Medulla oblongata (tissue), 1 donor: ENCODE measurements around the gene SMIM11.
"Not testable (repeated sequence)": the region's sequence is repeated elsewhere in the genome, so short reads cannot be mapped to it uniquely, and the experiment has no call there.

Experiments
- DNase-seq: peaks from one replicate; pipeline ENCODE4 v3.0.0-alpha.2; 2015; ENCODE audit errors: extremely low spot score

Gene SMIM11, protein sequence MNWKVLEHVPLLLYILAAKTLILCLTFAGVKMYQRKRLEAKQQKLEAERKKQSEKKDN

DNA sequence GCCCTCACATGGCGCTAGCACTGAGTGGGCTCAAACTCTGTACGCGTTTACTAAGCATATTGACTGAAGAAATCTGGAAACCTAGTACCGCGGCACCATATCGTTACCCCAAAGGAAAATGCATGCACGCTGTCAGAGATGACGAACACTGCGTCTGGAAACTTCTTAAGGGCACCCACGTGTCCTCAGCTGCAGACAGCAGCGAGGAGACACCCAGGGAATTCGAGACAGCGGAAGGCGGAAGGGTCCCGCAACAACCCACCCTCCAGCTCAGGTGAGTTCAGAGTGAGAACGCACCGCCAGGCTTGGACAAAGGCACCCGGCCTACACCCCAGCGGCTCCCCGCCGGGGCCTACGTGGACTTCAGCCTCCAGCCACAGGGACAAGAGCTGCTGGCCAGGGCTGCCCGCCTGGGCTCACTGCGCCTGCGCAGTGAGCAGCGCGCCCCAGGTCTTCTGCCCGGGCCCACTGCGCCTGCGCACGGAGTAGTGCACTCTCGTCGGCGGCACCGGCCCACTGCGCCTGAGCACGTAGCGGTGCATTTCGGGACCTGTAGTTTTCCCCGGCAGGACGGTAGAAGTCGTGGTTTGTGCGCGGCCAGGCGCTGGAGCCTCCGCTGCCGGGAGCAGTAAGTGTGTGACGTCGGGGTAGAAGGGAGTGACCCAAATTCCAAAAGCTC lies at the start of gene SMIM11:
SMIM11 (plus strand) TSS at position 568 of the 679 bp plus-strand sequence. CDS start 3,998 bp downstream, outside the sequence.
- not testable (repeated sequence) for DNase-seq

DNA sequence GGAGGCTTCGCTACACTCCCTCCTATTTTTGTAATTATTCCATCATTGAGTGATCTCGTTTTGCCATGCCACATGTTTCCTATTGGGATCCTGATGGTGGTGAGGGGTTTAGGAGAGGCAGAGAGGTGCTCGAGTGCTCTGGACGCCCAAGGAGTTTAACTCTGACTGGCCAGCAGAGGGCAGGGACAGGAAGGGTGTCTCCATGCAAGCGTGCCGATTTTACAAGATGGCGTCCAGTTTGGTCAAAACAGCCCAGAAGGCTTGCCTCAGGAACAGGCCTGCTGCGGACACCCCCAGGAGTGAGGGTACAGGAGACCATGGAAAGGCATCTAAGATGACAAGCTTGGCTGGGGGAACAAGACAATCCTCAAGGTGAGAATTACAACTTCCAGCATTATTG lies 45.3 kb upstream of the SMIM11 start:
- DNase-seq, result no peak

DNA sequence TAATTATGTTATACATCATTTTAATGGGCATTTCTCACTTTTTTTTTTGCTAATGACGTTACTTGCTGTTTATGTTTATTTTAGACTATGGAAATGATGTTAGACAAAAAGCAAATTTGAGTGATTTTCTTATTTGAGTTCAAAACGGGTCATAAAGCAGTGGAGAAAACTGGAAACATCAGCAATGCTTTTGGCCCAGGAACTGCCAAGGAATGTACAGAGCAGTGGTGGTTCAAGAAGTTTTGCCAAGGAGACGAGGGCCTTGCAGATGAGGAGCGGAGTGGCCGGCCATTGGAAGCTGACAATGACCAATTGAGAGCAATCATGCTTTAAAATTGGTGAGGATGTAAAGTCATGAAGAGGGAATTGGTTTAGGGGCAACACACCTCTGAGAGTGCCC lies 43.6 kb upstream of the SMIM11 start:
- no peak for DNase-seq

DNA sequence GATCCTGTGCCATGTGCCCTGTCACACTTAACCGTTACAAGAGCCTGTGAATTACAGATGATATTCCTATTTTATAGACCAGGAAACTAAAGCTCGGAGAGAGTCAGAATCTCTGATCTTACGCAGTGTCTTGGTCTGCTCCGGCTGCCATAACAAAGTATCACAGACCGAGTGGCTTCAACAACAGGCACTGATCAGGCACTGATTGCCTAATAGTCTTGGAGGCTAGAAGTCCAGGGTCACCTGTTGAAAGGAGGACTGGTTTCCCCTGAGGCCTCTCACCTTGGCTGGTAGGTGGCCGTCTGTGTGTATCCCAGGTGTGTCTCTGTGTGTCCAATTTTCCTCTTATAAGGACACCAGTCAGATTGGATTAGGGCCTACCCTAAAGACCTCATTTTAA lies 43.0 kb upstream of the SMIM11 start:
- no peak for DNase-seq

DNA sequence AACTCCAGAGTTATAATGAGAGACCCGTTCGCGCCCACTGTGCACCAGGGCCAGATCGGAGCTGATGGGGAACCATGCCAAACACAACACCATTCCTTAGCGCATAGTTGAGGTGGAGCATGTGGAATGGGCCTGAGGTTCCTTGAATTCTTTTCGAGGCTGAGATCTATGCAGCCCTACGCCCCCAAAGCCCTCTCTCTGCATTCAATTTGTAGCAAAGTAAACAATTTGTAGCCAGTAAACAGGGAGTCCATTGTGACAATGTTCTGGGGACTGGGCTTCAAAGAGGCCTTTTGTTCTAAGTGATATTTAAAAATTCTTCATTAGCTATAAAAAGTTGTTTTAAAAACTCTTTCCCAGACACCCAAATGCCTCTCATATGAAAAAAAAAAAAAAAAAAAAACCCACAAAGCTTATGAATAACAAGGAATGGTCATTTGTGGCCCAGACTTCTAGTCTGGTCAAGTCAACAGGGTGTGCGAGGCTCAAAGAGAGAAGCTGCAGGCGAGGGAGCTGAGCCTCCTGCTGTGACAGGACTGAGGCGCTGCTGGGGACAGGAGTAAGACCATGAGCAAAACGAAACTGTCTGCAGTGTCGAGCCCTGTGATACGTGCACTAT lies 42.1 kb upstream of the SMIM11 start:
- peak; percentile 20 for DNase-seq

DNA sequence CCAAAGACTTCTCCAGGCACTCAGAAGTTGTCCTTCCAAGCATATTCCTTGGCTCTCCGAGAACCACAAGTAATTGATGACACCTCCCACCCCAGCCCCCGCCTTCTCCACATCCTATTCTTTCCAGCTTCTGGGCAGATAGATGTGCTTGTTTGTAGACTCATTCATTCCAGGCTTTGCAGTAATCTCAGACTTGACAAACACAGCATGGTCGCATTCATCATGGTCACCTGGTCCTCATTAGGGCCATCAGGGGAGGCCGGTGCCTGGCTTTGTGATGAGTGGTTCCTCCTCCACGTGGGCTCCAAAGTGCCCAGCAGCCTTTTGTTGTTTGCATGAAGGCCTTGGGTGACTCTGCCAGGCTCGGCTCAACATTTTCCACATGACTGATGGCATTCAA lies 40.0 kb upstream of the SMIM11 start:
- DNase-seq, result peak; percentile 40

DNA sequence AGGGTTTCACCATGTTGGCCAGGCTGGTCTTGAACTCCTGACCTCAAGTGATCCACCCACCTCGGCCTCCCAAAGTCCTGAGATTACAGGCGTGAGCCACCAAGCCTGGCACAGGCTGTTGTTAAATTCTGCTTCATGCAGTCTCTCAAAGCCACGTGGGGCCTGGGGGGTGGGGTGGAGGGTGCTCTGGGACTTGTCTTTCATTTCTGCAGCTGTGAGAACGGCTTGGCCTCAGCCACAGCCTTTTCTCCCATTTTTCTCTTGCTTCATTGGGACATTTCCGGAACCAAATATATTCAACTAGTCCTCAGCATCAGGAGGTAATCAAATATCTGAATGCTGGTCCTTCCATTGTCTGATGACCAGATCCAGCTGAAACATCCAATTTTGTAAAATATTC lies 39.1 kb upstream of the SMIM11 start:
- no peak for DNase-seq

DNA sequence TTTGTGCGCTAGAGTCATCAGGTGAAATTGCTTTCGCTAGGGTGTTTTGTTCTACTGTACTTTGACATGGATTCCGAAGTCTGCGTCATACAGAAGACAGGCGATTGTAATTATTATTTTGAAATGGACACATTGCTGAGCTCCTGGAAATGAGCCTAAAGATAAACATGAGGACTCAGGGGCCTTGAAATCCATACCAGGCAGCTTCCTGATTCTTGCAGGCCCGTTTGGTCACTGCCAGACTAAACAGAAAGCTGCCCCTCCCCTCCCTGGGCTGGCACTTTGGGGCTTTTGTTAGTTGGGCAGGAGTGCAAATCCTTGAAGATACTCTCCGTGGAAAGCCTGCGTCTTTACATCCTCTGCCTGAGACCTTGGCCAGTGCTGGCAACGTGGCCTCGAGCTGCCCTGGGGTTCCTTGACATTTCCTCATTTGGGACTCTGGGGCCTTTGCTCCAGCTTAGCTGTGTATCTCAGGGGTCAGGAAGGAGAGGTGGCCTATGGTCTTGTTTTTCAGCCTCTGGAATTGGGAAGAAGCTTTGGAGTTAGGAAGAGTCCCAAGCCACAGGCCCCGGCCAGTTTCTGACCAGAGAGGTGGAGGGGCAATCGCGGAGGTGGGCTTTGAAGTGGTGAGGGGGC lies 38.4 kb upstream of the SMIM11 start:
- DNase-seq, result no peak

DNA sequence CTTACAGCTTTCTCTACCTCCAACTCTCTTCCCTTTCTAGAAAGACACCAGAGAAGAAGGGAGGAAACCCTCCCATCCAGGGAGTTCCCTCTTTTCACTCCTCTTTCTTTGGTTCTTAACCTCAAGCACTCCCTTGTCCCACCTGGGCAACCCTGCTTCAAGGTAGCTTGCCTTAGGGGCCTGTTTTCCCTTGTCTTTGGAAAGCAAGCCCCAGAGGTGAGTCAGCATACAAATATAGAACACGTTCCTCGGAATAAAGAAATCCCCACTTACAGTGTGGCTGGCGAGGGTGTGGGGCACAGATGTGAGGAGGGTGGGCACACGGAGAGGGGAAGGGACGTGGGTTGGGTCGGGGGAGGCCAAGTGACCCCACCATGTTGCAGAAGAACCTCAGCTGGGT lies 37.6 kb upstream of the SMIM11 start:
- no peak for DNase-seq

DNA sequence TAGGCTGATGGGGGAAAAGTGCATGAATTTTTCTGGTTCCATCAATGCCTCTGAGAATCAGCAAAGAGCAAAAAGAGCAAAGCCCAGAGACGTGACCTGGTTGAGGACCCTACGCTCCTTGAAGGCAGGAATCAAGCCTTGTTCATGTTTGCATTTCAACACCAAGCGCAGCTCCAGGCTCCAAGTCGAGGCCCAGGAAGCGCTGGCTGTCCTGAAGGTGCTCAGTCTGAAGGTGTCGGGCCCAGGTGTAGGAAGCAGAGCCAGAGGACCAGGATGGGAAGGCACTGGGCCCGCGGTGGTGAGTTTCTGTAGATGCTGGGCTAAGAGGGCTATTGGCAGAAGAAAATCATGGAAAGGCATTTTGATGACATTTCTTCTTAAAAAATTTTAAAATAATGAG lies 37.1 kb upstream of the SMIM11 start:
- no peak for DNase-seq

DNA sequence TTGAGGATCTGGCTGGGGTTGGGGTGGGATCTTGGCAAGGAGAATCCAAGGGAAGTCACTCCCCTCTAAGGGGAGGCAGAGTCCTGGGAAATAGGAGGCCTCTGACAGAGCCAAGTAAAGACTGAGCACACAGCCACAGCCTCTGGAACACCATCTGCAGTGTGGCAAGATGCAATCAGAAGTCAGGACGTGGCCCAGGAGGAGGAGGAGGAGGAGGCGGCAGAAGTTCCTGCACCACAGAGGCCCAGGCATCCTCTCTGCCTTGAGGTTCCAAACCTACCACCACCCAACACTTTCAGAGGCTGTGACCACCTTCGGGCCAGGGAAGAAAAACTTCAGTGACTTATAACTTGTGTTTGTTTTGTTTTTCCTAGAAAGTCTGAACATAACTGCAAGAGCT lies 35.2 kb upstream of the SMIM11 start:
- DNase-seq, result no peak

DNA sequence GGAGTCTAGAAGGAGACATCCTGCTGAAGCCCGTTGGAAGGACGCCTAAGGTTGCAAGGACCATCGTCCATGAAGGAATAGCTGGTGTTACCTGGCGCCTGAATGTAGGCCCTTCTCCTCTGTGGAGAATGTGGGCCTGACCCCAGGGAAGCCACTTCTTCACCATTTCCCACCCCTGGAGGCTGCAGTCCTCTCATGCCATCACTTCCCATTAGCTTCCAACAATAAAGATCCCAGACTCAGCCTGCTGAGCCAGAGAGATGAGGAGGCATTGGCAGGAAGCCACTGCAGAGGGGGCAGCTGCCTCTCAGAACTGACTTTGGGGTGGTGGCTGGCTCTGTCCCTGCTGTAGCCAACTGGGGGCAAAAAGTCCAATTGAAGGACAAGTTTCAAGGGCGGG lies 32.8 kb upstream of the SMIM11 start:
- no peak for DNase-seq

DNA sequence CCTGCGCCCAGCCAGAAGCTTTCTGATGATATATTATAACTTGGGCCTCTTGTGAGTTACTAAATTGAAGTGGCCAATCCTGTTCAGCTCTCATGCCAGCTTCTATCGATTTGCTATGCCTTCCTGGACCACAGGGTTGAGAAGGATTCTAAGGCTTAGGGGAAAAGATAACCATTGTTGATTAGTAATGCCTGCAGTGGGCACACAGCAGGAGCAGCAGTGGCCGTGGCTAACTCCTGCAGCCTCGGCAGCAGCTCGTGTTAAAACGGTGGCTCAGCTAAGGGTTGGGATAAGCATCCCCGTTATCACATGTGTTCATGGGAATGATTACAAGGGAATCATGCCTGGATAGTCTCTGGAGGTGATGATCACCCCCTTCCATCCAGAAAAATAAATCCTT lies 32.0 kb upstream of the SMIM11 start:
- DNase-seq, result no peak

DNA sequence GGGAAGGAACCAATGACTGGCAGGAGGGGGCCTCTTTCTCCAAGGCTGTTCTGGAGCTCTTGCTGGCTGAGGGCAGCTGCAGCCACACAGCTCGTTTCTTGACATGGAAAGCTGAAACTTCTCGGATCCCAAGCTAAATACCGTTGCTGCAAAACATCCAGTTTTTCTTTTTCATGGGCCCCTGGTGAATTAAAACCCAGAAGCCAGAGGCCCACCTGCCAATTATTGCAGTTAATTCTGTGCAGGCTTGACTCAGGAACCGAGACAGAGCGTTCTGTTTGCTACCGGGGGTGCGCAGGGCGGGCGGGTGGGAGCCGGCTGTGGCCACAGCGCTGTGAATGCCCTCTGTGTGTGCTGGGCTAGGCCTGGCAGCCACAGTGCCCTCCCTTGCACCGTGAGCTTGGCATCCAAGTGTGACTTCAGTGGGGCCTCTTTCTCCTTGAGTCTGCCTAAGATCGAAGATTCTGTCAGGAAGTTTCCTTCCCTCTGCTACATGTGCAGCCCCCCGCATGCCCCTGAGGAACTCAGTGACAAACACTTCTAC lies 31.4 kb upstream of the SMIM11 start:
- DNase-seq, result peak; percentile 66

DNA sequence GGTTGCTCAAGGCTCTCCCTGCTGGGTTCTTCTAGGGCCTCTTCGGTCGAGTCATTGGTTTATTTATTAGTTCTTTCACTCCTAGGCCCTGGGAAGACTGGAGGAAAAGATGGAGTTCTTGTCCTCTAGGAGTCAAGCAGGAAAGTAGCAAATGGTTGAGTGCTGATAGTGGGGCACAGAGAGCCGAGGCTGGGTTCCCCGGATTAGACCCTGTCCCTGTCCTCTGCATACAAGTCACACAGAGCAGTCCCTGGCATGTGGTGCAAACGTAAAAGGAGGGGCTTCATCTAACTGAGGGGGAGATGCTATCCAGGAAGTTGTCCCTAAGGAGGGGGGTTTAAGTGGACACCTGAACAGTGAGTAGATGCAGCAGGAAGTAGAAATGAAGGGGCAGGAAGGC lies 30.7 kb upstream of the SMIM11 start:
- no peak for DNase-seq

DNA sequence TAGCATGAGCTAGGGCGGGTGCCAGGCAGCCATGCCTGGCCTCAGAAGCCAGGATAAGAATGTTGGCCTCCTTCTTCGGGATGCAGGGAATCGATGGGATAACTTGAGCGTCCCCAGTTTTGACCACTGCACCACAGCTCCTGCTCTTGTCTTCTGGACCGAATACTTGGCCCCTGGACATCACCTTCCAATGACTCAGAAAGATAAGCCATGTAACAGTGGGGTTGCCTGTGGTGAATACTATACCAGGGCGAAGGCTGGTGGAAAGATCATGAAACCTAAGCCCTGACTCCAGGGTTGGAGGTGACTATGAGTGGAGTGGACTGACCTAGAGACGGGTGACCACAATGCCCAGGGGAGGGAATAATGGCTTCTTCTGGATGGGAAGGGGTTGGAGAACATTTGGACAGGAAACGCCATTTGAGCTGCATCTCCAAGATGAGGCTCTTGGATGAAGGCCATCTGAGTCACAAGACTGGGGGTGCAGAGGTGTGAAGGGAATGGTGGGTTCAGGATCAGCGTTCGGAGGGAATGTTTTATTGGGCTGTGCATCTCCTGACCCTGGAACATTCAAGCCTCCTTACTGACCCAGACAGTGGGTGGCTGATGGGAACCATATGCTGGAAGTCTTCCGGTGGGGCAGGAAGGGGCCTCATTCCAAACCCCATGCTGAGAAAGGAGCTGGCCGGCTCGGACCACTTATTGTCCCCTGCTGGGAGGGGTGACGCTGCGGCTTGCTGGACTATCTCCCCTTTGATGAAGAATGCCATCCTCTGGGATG lies 30.0 kb upstream of the SMIM11 start:
- no peak for DNase-seq

DNA sequence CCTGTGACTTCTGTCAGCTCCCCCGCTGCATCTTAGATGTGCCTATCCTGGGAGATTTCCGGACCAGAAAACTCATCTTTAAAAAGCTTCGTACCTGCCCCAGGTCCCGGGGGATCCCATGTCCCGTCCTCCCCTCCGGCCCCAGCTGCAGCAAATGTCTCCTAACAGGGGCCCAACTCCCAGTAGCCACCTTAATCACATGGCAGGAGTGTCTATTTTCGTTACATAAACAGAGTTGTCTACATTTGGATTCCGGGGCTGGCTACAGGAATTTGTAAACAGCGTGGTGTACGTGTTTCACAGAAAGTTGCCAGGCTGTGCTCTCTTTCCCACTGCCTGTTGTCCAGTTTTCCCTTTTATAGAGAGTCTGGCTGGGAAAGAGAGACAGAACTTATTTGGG lies 29.4 kb upstream of the SMIM11 start:
- DNase-seq, result no peak

DNA sequence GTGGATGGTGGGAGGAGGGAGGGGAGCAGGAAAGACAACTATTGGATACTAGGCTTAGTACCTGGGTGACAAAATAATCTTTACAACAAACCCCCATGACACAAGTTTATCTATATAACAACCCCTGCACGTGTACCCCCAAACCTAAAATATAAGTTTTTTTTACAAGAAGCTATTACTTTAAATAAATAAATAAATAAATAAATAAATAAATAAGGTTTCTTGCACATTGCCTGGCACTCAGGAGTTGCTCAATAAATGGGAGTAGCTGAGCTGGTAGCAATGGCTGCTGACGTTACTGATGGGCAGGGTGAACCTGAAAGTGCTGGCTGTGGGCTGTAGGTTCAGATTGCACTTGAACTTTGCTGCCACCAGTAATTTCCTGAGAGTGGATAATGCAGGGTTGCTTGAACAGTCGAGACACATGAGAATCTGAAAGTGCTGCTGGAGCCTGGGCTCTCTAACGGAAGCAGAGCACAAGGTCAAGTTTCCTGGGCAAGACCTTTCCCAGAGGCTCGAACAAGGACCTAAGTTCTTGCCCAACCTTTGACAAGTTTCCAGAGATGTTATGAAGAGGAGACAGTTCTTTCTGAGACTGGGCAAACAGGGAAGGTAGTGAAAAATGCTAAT lies 26.3 kb upstream of the SMIM11 start:
- DNase-seq, result no peak

DNA sequence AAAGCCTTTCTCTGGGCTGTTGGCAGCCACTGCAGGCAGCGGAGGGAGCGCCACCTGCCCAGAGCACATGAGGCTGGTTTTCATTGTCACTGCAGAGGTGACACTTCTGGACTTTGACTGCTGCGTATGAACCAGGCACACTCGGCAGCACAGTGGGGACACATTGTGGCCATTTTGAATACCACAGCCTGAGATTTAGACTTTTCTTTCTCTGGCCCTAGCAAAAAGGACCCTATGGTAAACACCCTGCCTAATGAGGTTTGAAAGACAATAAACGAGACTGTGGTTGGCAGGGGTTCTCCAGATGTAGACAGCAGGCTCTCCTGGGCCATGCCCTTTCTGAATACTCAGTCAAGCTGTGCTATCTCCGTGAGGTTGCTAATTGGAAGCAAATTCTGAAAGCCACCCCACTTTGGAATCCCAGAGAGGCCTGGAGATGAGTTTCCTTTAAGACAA lies 23.5 kb upstream of the SMIM11 start:
- peak; percentile 80 for DNase-seq

DNA sequence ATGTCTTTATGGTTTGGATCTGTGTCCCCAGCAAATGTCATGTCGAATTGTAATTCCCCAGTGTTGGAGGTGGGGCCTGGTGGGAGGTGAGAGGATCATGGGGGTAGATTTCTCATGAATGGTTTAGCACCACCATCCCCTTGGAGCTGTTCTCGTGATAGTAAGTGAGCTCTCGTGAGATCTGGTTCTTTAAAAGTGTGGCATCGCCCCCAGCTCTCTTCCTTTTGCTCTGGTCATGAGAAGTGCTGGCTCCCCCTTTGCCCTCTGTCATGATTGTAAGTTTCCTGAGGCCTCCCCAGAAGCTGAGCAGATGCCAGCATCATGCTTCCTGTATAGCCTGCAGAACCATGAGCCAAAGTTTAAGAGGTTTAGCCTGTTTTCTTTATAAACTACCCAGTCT lies 22.8 kb upstream of the SMIM11 start:
- no peak for DNase-seq

DNA sequence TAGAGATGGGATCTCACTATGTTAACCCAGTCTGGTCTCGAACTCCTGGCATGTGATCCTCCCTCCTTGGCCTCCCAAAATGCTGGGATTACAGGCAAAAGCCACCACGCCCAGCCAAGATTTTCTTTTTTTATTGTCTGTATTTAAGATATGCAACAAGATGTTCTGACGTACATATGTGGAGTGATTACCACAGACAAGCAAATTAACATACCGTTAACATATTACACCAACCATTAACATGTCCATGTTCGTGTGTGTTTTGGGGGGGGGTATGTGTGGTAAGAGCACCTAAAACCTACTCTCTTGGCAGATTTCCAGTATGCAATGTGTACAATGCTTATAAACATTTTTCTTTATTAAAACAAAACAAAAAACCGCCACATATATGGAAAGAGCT lies 22.1 kb upstream of the SMIM11 start:
- no peak for DNase-seq

DNA sequence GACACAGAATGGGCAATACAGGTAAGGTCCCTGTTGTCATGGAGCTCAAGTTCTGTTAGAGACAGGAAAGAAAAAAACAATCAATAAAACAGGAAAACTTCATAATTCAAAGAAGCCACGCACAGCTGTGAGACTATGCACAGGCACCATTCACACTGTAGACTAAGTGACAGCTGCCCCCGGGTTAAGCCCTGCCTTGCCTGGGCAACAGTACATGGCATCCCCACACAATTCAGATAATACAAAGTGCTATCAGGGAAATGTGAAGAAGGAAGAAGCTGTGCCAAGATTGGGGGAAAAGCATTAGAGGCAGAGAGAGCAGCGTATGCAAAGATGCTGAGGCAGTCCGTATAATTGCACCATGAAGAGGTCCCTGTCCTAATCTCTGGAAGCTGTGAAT lies 20.5 kb upstream of the SMIM11 start:
- no peak for DNase-seq
